Gastroesophageal sphincter (tissue), 3 donors: ENCODE measurements around the gene ARID1B.

Experiments
- CTCF ChIP-seq, 4 experiments: fragments of 200-600 bp in 2 of 4; fragments of 450-650 bp in 2 of 4; sonication (generic) in 1 of 4; IDR thresholded peaks; one replicate each; pipeline ENCODE4 v1.5.1; 2017 to 2019; ENCODE audit warnings: antibody characterized with exemption in 4 of 4, mild to moderate bottlenecking in 2 of 4, moderate library complexity in 2 of 4
- POLR2A ChIP-seq, 2 donors: fragments of 450-650 bp; IDR thresholded peaks; one replicate each; pipeline ENCODE4 v1.6.1; 2017; ENCODE audit warnings: antibody characterized with exemption in 2 of 2, mild to moderate bottlenecking in 2 of 2, moderate library complexity in 1 of 2
- POLR2AphosphoS5 ChIP-seq: sonication (generic); formaldehyde crosslinking; IDR thresholded peaks from one replicate; pipeline ENCODE4 v1.6.1; 2017; ENCODE audit warnings: antibody characterized with exemption

GRCh38 chr6:156826290-156826955 is 49.2 kb downstream of the ARID1B start:
- TF ChIP-seq POLR2AphosphoS5 (no peak), CTCF (IDR thresholded peaks at IDR 0.05) (no peak), POLR2A (IDR thresholded peaks at IDR 0.05) (no peak)
